Jurkat, Clone E6-1 (cell line): ENCODE data around the gene ANKRD11.
A peak's percentile ranks its signal among the peaks of the same experiment; 100 is the strongest.
"Not testable (repeated sequence)": the region's sequence is repeated elsewhere in the genome, so short reads cannot be mapped to it uniquely, and the experiment has no call there.

ENCODE experiments used
- DNase-seq: peaks from one replicate; pipeline ENCODE4 v3.0.0-alpha.2; 2011; ENCODE audit warnings: low read depth, low spot score
- H3K4me3 ChIP-seq: 2 replicates; pipeline ENCODE4 v1.5.1; 2011; ENCODE audit warnings: mild to moderate bottlenecking, low read length, control low read depth, moderate library complexity

The ANKRD11 gene

DNA sequence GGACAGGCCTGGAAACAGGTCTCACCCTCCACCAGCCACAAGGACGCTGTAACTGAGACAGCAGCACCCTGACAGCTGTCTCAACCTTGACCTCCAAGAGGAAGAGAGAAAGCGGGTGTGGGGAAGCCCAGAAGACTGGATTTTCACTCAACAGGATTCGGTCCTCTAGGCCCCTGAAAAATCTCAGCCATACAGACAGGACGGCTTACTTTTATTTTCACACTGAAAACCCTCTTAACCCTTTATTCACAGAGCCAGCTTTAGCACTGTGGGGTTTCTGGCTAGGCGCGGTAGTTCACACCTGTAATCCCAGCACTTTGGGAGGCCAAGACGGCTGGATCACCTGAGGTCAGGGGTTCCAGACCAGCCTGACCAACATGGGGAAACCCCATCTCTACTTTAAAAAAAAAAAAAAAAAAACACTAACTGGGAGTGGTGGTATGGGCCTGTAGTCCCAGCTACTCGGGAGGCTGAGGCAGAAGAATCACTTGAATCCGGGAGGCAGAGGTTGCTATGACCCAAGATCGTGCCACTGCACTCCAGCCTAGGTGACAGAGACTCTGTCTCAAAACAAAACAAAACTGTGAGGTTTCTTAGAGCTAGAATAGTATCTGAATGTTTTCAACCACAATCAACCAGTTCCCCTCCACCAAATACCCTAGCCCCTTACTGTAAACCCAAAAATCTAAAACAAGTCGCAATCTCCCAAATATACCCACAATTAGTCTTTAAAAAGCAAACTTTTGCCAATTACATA, 5.3 kb downstream of the ANKRD11 start:
- DNase-seq, result no peak
- no peak overlapping the region for H3K4me3 ChIP-seq

DNA sequence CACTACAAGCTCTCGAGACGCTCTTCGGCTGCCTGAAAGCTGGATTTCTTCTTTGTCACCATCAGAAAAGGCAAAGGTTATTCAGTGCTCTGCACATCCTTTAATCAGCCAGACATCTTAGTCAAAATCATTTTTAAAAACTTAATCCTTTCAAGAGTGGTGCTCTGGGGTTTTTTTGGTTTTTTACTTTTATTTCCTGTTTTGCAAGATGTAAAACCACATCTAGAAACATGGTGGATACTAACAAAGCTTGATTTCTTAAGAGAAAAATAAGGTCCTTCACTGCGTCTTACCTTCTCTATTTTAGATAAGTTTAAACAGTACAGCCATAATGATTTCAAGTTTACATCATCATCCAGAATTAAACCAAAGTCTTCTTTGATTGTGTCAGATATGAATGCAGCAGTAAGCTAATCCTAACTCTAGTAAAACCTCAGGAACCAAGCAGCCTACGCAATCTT, 6.3 kb downstream of the ANKRD11 start:
- H3K4me3 ChIP-seq, result no peak overlapping the region
- peak; percentile 89 for DNase-seq

DNA sequence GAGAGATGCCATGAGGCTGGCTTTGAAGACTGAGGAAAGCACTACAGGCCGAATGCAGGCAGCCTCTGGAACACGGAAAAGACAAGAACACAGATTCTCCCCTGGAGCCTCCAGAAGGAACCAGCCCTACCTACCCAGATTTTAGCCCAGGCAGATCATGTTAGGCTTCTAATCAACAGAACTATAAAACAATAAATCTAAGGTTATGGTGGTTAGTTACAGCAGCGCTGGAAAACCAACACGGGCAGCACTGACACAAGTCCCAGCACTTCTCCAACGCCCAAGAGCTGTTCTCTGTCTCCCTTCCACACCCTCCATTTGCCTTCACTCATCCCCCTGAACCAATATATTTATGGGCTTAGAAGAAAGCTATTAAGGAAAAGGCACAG, 7.5 kb downstream of the ANKRD11 start:
- no peak overlapping the region for H3K4me3 ChIP-seq
- DNase-seq, result no peak

DNA sequence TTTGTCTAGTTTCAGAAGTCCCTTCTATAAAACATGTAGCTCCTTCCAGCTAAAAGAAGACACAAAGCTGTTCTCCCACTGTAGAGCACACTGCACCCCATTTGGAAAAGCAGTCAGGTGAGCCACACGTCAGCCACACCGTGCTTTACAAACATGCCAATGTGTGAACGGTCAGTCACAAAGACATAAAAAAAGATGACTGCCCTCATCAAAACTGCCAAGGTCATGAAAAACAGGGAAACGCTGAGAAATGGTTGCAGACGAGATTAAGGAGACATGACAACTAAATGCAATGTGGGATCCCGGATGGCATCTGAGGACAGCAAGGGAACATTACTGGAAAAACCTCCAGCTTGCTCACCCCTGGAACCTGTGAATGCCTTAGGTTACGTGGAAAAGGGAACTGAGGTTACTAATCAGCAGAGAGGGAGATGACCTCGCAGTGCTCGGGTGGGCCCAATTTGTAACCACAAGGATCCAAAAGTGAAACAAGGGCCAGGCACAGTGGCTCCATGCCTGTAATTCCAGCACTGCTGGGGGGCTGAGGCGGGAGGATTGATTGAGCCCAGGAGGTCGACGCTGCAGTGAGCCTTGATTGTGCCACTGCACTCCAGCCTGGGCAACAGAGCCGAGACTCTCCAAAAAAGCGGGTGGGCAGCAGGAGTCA, 8.1 kb downstream of the ANKRD11 start:
- no peak for DNase-seq
- H3K4me3 ChIP-seq, result no peak overlapping the region

DNA sequence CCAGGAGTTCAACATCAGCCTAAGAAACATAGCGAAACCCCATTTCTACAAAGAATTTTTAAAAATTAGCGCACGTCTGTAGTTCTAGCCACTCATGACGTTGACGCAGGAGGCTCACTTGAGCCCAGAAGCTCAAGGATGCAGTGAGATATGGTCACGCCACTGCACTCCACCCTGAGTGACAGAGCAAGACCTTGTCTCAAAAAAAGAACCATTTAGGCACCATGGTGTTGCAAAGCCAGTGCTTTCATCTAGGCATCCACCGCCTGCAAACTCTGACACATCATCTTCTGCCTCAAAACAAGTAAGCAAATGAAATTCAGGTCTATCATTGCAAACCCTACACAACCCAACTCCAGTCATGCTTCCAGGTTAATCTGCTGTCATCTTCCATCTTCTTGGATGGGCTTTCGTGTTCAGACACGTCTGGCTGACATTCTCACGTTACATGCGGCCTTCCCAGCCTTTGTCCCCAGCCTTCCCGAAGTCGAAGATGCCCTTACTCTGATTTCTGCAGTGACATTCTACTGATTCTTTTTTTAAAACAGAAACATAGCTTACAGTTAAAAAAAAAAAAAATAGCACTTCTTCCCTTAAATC, 8.9 kb downstream of the ANKRD11 start:
- no peak overlapping the region for H3K4me3 ChIP-seq
- no peak for DNase-seq

DNA sequence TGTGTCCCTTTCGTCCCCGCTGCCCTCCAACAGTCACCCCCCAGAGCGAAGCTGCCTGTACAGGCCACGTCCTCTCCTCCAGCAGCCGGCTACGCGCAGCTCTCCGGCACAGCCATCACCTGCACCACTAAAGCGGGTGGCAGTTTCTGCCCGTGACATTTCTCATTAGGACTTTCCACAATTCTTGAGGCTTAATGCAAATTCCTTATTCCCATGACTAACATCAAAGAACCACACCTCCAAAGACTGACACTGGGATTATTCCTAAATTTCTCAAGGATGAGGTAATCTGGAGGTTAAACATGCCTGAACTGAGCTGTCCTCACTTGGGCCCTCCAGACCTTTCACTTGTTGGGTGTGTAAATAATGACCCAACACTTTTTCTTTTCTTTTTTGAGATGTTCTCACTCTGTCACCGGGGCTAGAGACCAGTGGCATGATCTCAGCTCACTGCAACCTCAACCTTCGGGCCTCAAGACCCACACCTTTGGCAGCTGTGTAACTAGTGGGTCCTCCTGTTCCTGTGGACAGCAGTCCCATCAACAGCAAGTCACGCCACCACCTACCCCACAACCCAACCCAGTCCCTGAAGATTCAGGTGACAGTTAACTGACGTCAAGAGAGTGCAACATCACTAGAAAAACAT, 11.7 kb downstream of the ANKRD11 start:
- no peak overlapping the region for H3K4me3 ChIP-seq
- DNase-seq, result no peak

DNA sequence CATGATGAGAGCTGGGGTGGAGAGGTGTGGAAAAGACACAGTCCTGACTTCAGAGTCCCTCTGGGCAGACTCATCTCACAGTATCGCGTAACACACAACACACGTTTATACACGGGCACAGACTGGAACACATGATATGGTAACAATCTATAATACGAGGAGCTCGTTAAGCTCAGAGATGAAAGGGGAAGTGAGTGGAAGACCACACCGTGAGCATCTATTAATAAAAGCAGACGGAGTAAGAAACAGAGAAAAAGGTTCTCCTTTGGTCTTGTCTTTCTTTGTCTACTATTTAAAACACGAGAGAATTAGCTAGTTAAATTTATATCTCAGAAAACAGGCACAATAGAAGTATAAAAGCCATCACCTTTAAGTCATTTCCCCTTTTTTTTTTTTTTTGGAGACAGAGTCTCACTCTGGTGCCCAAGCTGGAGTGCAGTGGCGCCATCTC, 13.5 kb downstream of the ANKRD11 start:
- no peak for DNase-seq
- H3K4me3 ChIP-seq, result no peak overlapping the region

DNA sequence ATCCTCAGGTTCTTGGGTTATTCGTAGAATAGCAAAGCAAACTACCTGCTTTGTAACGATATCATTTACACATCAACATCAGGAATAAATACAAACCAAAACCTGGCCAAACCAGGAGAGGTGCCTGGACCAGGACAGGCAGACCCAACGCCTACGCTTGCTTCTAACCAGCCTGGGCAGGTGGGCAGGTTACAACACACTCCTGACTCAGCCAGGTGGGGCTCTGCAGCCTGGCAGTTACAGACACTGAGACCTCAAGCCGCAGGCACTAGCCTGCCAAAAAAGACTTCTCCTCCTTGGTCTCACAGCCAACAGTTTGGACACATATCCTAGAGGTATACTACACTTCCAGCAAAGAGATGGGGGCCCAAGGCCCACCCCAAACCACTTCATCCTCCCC, 14.0 kb downstream of the ANKRD11 start:
- H3K4me3 ChIP-seq, result no peak overlapping the region
- DNase-seq, result no peak

DNA sequence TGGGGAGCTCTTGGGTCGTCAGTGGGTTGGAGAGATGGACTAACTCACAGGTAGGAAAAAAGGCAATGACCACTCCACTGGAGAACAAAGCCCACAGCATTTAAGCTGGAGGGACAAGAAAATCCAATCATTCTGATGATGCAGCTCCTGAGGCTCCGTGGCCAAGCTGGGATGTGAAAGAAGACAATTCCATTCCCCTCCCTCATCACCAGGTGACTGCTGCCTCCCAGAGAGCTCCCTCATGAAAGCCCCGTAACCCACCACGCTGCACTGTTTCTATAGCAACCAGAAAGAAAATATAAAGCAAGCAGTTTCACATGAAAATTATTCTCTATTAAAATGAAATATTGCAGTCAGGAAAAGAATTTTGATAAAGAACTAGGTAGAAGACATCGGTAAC, 15.2 kb downstream of the ANKRD11 start:
- H3K4me3 ChIP-seq, result no peak overlapping the region
- no peak for DNase-seq

DNA sequence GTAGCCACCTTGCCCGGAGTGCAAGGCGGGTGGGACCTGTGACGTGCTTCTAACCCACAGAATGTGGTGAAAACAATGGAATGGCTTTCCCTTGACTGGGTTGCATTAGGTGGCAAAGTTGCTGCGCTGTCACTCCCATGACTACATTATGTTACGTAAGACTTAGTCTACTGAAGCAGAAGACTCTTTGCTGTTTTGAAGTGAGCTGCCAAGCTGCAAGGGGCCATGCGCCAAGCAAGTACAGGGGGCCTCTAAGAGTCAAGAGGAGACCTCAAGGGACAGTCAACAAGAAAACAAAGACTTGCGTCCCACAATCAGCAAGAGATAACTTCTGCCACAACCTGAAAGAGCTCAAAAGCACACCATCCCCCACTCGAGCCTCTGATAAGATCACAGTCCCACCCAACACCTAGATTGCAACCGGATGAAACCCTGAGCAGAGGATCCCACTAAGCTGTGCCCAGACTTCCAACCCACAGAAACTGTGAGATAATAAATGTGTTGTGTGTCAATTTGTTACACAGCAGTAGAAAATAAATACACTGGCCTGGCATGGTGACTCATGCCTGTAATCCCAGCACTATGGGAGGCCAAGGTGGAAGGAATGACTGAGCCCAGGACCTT, 16.5 kb downstream of the ANKRD11 start:
- DNase-seq, result peak; percentile 79

DNA sequence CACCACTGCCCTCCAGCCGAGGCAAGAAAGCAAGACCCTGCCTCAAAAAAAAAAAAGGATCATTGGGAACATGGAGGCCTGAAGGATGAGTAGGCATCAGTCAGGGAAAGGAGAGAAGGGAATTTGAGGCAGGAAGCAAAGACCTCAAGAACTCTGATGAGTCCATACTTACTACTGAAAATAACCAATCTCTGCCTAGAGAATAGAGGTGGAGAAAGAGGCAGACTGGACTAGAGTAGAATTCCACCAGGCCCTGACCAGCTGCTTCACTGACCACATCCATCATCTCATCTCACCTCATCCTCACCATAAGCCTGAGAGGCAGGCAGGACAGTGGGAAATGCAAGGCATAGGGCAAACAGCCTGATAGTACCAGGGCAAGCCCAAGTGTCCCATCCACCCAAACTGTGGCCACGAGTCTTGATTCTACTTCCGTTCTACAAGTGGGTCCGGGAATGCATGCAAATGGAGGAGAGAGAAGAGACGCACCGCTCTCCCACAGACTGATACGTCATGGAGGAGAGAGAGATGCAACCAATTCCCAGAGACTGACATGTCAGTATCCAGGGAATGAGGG, 17.1 kb downstream of the ANKRD11 start:
- DNase-seq, result no peak
- H3K4me3 ChIP-seq, result no peak overlapping the region

More for the DNA sequence above, 16.5 kb downstream of the ANKRD11 start:
- no peak overlapping the region for H3K4me3 ChIP-seq

DNA sequence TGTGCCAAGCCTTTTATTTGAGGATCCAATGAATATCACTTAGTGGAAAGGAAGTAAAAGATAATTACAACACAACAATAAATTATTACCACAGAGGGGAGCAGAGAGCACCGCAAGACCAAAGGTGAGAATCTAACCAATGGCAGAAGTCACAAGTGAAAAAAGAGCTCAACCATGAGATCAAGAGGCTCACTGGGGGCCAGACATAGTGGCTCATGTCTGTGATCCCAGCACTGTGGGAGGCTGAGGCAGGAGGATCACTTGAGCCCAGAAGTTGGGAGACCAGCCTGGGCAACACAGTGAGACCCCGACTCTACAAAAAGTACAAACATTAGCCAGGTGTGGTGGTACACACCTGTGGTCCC, 17.7 kb downstream of the ANKRD11 start:
- no peak overlapping the region for H3K4me3 ChIP-seq
- DNase-seq, result no peak

DNA sequence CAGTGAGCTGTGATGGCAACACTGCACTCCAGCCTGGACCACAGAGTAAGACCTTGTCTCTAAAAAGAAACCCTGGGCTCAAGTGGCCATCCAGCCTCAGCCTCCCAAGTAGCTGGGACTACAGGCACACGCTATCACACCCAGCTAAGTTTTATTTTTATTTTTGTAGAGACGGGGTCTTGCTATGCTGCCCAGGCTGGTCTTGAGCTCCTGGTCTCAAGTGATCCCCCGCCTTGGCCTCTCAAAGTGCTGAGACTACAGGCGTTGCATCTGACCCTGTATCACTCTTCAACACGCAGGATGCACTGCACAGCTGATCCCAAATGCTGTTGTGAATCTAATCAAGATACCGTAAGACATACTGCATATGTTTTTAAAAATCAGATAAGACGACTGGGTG, 23.0 kb downstream of the ANKRD11 start:
- no peak overlapping the region for H3K4me3 ChIP-seq
- no peak for DNase-seq

DNA sequence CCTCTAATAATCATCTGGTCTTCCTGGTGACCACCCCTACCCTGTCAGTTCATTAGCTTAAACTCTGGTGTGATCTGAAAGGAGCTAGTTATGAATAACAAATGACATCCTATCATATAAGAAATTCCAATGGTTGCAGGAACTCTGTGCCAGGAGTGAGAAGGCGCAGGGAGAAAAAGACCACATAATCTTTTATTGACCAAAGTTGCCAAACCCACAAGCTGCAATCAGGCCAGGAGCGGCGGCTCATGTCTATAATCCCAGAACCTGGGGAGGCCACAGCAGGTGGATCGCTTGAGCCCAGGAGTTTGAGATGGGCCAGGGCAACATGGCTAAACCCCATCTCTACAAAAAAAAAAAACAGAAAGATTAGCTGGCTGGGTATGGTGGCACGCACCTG, 23.4 kb downstream of the ANKRD11 start:
- no peak for DNase-seq
- no peak overlapping the region for H3K4me3 ChIP-seq

DNA sequence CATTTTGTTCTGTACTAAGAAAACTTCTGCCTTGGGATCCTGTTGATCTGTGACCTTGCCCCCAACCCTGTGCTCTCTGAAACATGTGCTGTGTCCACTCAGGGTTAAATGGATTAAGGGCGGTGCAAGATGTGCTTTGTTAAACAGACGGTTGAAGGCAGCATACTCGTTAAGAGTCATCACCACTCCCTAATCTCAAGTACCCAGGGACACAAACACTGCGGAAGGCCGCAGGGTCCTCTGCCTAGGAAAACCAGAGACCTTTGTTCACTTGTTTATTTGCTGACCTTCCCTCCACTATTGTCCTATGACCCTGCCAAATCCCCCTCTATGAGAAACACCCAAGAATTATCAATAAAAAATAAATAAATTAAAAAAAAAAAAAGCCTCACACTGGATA, 27.0 kb downstream of the ANKRD11 start:
- not testable (repeated sequence) for DNase-seq, H3K4me3 ChIP-seq

DNA sequence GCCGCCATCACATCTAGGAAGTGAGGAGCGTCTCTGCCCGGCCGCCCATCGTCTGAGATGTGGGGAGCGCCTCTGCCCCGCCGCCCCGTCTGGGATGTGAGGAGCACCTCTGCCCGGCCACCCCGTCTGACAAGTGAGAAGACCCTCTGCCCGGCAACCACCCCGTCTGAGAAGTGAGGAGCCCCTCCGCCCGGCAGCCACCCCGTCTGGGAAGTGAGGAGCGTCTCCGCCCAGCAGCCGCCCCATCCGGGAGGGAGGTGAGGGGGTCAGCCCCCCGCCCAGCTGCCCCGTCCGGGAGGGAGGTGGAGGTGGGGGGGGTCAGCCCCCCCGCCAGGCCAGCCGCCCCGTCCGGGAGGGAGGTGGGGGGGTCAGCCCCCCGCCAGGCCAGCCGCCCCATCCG, 27.7 kb downstream of the ANKRD11 start:
- not testable (repeated sequence) for H3K4me3 ChIP-seq, DNase-seq

DNA sequence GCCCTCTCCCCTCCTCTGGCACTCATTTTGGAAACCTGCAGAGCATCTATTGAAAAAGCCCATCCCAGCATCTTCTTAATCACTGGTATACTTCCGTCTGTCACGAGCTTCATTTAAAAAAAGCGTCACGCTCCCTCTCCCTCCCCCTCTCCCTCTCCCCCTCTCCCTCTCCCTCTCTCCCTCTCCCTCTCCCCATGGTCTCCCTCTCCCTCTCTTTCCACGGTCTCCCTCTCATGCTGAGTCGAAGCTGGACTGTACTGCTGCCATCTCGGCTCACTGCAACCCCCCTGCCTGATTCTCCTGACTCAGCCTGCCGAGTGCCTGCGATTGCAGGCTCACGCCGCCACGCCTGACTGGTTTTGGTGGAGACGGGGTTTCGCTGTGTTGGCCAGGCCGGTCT, 28.5 kb downstream of the ANKRD11 start:
- not testable (repeated sequence) for H3K4me3 ChIP-seq, DNase-seq

DNA sequence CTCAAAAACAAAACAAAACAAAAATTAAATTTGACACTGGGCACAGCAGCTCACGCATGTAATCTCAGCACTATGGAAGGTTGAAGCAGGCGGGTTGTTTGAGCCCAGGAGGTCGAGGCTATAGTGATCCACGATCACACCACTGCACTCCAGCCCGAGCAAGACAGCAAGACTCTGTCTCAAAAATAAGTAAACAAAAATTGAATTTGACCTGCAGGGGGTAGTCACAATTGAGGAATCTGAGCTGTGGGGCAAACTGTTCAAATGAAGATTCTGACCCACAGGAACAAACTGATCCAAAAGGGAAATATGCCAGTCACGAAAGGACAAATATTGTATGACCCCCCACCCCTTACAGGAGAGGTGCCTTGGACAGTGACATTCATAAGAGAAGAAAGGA, 29.8 kb downstream of the ANKRD11 start:
- no peak overlapping the region for H3K4me3 ChIP-seq
- no peak for DNase-seq

DNA sequence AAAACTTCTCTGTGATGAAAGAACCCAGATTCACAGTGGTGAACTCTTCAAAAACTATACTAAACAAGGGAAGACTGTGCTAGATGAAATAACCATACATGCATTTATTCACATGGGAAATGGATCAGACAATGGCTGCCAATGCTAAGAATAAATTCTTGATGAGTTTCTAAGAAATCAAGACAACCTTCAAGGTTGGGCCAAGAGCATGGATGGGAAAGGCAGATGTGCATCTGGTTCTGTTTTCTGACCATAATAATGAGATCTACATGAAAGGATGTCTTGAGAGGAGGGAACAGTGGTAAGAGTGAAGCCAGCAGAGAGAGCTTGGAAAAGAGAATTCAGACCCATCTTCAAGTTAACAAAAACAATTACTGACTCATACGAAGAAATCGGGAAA, 31.4 kb downstream of the ANKRD11 start:
- no peak overlapping the region for H3K4me3 ChIP-seq
- DNase-seq, result no peak
